ENCODE data around the gene HSD17B1.
"Not testable (repeated sequence)": the region's sequence is repeated elsewhere in the genome, so short reads cannot be mapped to it uniquely, and the experiment has no call there.

HSD17B1 gene, protein sequence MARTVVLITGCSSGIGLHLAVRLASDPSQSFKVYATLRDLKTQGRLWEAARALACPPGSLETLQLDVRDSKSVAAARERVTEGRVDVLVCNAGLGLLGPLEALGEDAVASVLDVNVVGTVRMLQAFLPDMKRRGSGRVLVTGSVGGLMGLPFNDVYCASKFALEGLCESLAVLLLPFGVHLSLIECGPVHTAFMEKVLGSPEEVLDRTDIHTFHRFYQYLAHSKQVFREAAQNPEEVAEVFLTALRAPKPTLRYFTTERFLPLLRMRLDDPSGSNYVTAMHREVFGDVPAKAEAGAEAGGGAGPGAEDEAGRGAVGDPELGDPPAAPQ

DNA sequence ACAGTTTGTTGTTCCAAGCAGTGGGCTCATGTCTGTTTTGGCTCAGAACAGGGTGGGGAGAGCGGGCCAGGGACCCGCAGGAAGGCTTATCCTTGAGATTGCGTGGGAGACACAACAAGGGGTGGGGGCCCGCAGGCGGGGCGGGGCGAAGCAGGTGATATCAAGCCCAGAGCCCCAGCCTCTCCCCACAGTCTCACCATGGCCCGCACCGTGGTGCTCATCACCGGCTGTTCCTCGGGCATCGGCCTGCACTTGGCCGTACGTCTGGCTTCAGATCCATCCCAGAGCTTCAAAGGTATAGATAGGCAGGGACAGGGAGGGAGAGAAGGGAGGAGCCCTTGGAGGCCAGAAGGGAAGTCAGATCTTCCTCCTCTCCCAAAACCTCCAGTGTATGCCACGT lies at the start of gene HSD17B1:
HSD17B1 (plus strand) TSS at position 188 of the 400 bp plus-strand sequence; CDS start at position 199, 11 bp downstream.
- not testable (repeated sequence) for DNase-seq

DNA sequence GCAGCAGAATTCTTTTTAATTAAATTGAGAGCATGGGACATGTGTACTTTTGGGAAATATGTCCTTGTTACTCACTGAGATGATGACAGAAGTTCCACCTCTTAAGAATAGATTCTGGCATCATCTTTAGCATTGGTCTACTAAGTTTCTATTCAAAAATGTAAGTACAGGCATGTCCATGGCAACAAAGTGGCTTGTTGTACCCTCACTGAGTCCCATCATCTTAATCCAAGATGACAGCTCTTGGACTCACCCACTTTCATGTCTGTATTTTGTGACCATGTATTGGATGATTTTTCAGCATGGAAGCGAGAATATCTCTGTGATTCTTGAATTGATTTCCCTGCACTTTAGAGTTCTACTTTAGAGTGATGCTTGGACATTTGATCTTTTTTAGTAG lies 49.8 kb upstream of the HSD17B1 start:
- no peak for DNase-seq

DNA sequence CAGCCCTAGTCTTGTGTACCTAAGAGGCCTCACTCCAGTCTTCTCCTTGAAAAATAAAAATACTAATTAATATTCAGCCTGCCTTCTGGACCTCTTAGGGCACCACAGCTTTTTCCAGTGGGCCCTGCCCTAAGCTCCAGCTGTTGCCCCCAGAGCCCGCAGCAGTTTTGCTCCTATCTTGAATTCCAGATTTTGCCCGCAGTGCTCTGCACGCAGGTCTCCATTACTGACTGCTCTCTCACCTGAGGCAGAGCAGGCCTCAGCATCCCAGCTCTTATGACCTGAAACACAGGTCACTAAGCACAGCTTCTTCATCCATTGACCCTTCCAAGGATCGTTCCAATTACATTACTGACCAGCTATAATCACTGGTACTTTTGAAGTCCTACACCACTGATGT lies 45.1 kb upstream of the HSD17B1 start:
- no peak for DNase-seq

DNA sequence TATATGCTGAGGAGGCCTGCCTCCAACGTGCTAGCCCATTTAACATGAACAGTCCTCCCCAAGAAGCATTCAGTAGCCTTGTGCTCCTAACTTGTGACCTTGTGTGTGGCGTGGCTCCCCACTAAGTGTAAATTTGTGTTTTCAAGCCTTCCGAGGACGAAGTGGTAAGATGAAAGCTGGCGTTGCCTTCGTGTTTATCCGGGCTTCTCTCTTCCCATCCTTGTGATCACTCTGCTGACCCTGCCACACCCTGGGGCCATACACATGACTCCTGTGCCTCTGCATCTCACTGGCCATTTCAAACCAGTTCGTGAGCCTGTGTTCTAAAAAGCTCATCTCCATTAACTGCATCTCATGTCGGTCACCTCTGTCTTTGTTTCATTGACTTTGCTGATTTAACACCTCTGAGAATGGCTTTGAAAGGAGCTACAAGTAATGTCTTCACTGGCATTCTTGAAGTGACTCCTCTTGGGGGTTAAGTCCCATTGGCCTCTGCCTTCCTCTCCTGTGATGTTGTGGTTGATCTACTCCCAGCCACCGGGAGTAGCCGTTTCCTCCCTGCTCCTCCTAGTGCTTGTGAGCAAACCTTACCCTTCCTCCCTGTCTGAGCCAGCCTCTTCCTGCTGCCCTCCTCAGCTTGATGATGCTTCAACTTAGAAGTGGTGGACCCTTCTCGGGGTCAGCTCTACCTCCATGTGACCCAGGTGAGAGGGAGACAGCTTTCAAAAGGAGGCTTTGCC lies 44.1 kb upstream of the HSD17B1 start:
- DNase-seq: no peak

GRCh38 chr17:42509409-42509808 lies 43.3 kb upstream of the HSD17B1 start:
- DNase-seq: no peak

GRCh38 chr17:42509841-42510240 lies 42.9 kb upstream of the HSD17B1 start:
- DNase-seq: no peak

DNA sequence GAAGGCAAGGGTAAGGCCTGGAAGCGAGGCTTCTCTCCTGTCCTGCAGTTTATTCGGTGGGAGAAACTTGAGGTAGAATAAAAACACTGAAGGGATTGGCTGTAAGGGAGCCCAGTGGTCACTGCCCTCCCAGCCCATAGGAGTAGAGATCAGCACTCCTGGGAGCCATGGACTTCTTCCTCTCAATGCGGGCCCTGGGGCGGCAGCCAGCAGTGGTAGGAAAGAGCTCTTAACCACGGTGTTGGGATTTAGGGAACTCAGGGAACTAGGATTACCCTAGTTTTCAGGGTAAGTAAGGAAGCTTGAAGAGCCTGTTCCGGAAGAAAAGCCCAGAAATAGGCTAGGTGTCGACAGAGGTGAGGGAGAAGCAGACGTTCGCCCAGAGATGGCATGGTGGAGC lies 40.5 kb upstream of the HSD17B1 start:
- no peak for DNase-seq

DNA sequence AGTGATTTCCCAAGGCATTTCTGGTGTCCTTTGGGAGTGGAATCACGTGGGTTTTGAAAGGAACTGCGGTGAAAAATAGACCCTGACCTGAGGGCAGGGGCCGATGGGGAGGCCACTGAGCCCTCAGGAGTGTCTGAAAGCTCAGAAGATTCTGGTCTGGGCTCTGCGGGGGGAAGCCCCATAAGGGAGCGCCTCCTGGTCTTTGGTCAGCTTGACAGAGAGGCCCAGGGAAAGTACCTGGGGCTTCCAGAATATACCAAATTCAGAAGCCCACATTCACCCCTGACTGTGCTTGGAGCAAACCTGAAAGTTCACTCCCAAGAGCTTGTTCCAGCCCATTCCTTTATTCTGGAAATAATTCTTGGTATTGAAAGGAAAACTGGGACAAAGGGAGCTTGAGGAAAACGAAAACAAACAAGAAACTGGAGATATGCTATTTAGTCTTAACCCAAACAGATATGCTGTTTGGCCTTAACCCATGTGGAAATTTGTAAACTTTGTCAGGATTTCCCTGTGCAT lies 39.9 kb upstream of the HSD17B1 start:
- no peak for DNase-seq

DNA sequence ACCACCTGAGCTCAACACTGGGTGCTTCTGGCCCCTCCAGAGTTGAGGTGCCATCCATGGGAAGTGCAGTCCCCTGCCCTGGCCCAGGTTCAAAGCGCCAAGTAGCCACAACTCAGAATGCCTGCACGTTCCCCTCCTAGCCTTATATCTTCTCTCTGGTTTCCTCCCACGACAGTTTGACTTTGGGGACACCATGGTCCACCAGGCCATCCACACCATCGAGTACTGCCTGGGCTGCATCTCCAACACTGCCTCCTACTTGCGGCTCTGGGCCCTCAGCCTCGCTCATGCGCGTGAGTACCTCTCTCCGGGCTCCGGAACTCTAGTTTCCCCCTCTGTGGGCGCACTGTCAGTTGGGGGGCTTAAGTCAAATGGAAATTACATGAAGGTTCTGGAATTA lies 39.0 kb upstream of the HSD17B1 start:
- no peak for DNase-seq

DNA sequence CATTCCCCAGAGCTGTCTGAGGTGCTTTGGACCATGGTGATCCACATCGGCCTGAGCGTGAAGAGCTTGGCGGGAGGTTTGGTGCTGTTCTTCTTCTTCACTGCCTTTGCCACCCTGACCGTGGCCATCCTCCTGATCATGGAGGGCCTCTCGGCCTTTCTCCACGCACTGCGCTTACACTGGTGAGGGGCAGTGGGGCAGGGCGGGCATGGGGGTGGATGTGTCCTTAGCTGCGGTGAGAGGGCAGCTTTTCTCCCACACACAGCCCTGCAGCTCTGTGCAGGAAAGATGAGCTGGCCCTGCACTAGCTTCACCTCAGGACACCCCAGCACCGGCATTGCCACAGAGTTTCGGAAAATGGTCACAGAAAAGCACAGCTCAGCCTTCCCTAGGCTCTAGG lies 38.4 kb upstream of the HSD17B1 start:
- DNase-seq: no peak

DNA sequence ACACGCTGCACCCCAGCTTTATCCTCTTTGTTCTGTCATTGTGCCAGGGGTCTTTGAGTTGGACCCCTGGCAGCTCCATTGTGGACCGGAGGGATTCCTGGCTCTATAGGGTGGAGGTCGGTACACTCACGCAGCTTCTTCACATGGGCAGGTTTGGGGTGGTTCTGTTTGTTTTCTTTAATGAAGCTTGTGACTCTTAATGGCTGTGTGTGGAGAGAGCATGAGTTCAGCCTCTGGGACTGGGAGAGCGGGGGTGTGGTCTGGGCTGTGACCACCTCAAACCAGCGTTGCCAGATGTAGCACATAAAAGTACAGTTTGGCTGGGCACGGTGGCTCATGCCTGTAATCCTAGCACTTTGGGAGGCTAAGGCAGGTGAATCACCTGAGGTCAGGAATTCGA lies 37.9 kb upstream of the HSD17B1 start:
- no peak for DNase-seq

DNA sequence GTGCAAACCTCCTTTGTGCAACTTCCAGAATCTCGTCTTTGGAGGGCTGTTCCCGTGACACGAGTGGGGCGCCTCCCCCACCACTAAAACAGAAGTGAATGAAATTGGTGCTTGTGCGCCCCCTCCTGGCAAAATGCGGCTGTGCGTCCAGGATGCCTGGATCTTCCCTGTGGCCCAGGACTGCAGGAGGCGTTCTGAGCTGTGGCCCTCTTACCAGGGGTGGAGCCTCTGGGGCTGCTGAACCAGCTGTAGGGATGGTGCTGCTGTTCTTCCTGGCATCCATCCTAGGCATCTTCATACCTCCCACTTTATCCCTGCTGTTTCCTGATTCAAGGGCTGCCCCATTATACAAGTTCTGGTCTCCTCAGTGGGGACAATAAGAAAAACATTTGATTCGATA lies 35.2 kb upstream of the HSD17B1 start:
- DNase-seq: no peak

DNA sequence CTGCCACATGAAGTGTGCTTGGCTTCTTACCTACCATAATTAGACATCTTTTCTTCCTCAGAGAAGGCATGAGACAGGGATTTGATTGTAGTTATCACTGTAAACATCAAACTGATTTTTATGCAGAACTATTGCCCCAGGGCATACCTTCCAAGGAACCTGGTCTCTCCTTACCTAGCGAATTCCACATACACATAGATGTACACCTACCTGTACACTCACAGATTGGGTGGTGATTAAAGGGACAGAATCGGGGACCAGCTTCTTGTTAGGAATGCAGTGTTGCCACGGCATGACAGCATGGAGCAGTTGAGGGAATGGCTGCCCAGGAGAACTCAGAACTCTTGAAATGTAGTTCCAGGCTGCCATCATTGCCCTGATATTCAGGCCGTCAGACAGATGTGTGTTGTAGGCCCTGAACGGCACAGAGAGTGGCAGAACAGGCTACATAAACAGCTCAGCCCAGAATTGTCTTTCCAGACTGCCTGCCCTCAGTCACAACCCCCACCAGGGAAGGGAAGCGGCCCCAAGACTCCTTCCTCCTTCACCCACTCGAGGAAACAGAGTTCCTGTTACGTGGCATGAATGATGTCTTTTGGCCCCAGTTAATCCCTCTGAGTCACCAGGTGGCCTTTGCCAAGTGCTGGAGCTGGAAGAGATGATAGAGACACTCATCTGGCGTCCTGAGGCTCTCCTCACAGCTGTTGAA lies 34.5 kb upstream of the HSD17B1 start:
- DNase-seq: no peak

- DNase-seq: no peak
These were observed 33.8 kb upstream of the HSD17B1 start for GRCh38 chr17:42518755-42519545.

DNA sequence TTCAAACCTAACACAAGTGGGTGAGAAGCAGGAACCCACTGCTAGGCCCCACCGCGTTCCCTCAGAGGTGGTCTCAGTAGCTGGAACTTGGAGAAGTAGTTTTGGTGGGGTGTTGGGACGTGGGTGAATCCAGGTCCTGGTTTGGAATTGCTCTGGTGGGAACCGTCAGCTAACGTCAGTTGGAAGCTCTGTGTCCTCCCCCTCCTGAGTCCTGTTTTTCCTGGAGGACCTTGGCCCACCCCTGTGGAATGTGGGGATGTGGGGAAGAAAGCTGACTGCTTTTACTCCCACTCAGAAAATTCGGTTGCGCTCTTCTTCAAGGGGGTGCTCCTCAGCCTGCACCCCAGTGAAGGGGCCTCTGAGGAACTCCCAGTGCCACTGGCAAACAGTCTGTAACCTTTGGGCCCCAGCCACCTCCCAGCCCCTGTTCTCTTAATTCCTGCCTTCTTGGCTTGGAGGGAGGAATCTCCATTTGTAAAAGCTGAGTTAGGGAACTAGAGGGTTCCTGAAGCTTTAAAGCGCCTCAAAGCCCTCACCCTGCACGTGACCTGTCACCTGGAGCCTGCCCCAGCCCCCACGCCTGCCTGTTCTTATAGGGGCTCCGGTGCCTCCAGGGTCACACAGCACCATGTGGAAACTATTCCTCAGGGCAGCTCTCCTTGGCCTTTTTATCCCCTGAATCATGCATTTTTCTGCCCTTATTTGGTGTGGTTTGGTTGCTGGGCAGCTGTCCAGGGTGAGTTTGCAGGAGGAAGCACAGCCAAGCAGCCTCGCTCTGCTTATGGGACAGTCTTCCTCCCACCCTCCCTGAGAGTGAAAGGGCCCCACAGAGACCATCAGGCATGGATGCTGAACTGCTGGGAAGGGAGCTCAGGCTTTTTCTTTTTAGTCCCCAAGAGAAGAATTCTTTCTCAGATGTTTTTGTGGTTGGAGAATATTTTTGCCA lies 32.9 kb upstream of the HSD17B1 start:
- no peak for DNase-seq

GRCh38 chr17:42520540-42520951 lies 32.2 kb upstream of the HSD17B1 start:
- DNase-seq: no peak

- no peak for DNase-seq
These were observed 31.7 kb upstream of the HSD17B1 start for GRCh38 chr17:42521036-42521435.

DNA sequence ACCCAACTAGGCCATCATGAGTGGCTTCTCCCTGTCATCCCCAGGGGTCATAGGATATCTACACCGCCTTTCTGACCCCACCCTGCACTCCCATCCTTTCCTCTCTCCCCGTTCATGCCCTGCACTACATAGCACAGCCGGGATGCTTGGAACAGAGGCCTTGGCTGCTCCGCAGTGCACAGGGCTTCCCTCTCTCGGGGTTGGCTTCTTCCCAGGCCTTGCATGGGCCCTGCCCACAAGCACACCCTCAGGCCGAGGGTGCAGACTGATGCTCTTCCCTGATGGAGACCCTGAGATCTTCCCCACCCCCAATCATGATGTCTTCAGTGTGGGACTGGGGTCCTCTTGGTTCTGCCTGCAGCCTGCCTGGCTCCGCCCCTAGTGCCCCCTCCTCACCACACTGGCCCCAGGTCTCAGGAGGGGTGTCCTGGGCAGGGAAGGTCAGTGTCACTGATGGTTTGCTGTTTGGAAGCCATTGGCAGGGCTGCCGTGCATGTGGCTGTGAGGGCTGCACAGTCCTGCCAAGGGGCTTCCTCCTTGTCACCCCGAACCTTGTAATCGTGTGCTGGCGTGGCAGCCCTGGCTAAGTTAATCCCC lies 31.0 kb upstream of the HSD17B1 start:
- DNase-seq: no peak

- DNase-seq: no peak
These were observed 30.4 kb upstream of the HSD17B1 start for GRCh38 chr17:42522263-42522790.

DNA sequence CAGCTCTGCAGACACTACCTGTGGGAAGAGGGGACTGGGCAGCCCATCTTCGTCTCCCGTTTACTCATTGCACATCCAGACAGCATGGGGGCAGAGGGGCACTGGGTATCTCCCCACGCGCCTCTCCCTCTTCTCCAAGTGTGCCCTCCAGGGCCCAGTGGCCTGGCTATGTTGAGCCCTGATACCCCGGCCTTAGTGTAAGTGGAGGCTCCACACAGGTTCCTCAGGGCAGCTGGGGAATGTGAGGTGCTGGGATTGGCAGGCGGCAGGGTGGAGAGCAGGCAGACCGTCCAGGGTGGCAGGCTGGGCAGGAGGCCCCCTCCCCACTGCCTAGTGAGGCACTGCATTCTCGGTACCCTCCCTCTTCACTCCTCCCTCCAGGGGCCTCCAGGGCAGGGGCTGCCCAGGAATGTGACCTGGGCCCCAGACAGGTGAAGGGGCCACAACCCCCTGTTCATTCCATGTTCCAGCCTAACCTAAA lies 29.9 kb upstream of the HSD17B1 start:
- DNase-seq: no peak

- DNase-seq: no peak
These were observed 27.5 kb upstream of the HSD17B1 start for GRCh38 chr17:42525221-42525620.

Data from DMS79 (cell line).